ENCODE results near the gene PPP4R4. TPM values are rescaled to one million over a fixed set of nuclear protein-coding genes. Genes with fewer than 3 reads are reported as not detected.
"Not testable (repeated sequence)": the region's sequence is repeated elsewhere in the genome, so short reads cannot be mapped to it uniquely, and the experiment has no call there.

The PPP4R4 gene
- total and polyA plus RNA-seq, 9 donors, result 3.0 to 41.0 (median 14.2) TPM

DNA sequence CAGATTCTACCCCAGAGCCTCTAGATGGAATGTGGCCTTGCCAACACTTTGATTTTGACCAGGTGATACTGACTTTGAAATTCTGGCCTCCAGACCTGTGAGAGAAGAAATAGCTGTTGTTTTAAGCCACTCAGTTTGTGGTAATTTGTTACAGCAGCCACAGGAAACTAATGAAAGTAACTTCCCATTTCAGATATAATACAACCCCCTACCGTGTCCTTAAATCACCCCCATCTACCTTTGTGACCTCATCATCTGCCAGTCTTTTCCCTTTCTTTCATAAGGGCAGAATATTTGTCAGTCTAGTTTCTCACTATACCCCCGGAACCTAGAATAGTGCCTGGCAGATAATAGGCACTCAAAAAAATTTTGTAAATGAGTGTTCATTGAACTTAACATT, 39.6 kb downstream of the PPP4R4 start:
- WGBS, 3 donors, result 48 to 95% (median 91%) methylated on average over 2 of the region's 2 CpGs
- H3K36me3 ChIP-seq, result no peaks in the 10 kb centered on the region
- H3K27me3 ChIP-seq, result no peaks in the 10 kb centered on the region
- H3K4me1 ChIP-seq (ENCODE audit: insufficient read depth), result no peaks in the 10 kb centered on the region
- DNase-seq, result no peak
- intact Hi-C loops (cut with DNase I), result loop anchor here in 1 of 4 donors (5.0 kb wide), 1 partner anchor 1896 kb away; no protein-coding TSS in a partner anchor
- H3K27ac ChIP-seq, result no peak overlapping the region
- no peak for TF ChIP-seq EP300 (IDR thresholded peaks at IDR 0.05)
- TF ChIP-seq, protein P1, sequence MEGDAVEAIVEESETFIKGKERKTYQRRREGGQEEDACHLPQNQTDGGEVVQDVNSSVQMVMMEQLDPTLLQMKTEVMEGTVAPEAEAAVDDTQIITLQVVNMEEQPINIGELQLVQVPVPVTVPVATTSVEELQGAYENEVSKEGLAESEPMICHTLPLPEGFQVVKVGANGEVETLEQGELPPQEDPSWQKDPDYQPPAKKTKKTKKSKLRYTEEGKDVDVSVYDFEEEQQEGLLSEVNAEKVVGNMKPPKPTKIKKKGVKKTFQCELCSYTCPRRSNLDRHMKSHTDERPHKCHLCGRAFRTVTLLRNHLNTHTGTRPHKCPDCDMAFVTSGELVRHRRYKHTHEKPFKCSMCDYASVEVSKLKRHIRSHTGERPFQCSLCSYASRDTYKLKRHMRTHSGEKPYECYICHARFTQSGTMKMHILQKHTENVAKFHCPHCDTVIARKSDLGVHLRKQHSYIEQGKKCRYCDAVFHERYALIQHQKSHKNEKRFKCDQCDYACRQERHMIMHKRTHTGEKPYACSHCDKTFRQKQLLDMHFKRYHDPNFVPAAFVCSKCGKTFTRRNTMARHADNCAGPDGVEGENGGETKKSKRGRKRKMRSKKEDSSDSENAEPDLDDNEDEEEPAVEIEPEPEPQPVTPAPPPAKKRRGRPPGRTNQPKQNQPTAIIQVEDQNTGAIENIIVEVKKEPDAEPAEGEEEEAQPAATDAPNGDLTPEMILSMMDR (IDR thresholded peaks at IDR 0.05), result no peak
- no peak for TF ChIP-seq POLR2A (IDR thresholded peaks at IDR 0.05)
- no peak overlapping the region for H3K4me3 ChIP-seq
- no peaks in the 10 kb centered on the region for H3K9me3 ChIP-seq

DNA sequence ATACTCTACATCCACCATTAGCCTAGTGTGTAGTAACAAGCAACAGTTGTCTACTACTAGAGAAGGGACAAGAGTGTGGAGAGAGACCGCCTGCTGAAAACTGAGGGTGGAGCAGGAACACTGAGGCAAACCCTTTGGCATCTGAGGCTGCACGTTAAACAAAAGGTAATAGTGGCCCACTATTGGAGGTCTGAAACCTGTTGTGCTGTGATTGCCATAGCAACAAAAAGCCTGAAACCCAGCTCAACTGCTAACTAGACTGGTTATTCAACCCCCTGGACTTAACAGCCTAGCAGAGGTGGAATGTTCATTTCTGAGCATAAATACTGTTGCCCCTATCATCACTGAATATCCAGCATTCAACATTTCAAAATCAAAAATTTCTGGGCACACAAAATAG, 43.0 kb downstream of the PPP4R4 start:
- no peaks in the 10 kb centered on the region for H3K4me1 ChIP-seq (ENCODE audit: insufficient read depth)
- H3K27ac ChIP-seq, result no peak overlapping the region
- intact Hi-C loops (cut with DNase I), result no loop called here
- WGBS, 3 donors, result 91 to 98% (median 91%) methylated on average over 2 of the region's 2 CpGs
- no peaks in the 10 kb centered on the region for H3K36me3 ChIP-seq
- no peak overlapping the region for H3K4me3 ChIP-seq
- no peaks in the 10 kb centered on the region for H3K9me3 ChIP-seq
- TF ChIP-seq POLR2A (IDR thresholded peaks at IDR 0.05) (no peak), EP300 (IDR thresholded peaks at IDR 0.05) (no peak)
- TF ChIP-seq, protein P1 (IDR thresholded peaks at IDR 0.05), result no peak
- peaks cover 3% of the 10 kb centered on the region for H3K27me3 ChIP-seq
- DNase-seq, result no peak

DNA sequence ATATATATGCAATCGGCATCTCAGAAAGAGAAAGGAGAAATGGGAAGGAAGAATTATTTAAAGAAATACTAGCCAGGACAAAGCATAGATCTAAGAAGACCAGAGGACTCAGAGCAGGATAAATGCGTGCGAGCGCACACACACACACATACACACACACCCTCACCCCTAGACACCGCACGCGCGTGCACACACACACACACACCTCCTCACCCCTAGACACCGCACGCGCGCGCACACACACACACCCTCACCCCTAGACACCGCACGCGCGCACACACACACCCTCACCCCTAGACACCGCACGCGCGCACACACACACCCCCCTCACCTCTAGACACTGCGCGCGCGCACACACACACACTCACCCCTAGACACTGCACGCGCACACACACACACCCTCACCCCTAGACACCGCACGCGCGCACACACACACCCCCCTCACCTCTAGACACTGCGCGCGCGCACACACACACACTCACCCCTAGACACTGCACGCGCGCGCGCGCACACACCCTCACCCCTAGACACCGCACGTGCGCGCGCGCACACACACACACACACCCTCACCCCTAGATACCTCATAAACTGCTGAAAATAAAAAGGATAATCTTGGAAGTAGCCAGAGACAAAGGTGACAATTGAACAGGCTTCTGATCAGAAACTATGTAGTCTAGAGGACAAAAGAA, 44.2 kb downstream of the PPP4R4 start:
- H3K27me3 ChIP-seq; H3K27ac ChIP-seq; H3K36me3 ChIP-seq; H3K4me3 ChIP-seq; H3K9me3 ChIP-seq; H3K4me1 ChIP-seq (ENCODE audit: insufficient read depth); intact Hi-C loops (cut with DNase I); DNase-seq: not testable (repeated sequence)
- WGBS, 3 donors, result 84 to 89% (median 87%) methylated on average over 47 of the region's 47 CpGs

DNA sequence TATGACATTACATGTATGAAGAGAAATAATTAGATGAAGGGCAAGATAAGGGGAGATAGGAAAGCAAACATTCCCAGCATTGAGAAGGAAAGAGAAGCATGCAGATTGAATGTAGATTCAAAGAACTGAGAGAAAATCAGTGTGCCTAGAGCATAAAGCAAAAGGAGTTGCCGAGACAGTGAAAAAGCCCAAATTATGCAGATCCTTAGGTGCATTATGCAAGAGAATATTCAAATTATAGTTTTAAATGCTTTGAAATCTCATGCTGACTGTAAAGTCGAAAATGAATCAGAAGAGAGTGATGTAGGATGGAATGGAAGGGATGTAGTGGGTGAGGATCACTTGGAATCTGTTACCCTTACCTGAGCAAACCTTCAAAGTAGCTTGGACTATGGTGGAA, 49.9 kb downstream of the PPP4R4 start:
- DNase-seq, result no peak
- Histone ChIP-seq H3K27ac (no peak overlapping the region), H3K4me3 (no peak overlapping the region), H3K27me3 (peaks cover 3% of the 10 kb centered on the region), H3K36me3 (no peaks in the 10 kb centered on the region), H3K4me1 (ENCODE audit: insufficient read depth) (no peaks in the 10 kb centered on the region), H3K9me3 (no peaks in the 10 kb centered on the region)
- no peak for TF ChIP-seq POLR2A (IDR thresholded peaks at IDR 0.05)
- TF ChIP-seq, protein P1 (IDR thresholded peaks at IDR 0.05), result no peak
- no peak for TF ChIP-seq EP300 (IDR thresholded peaks at IDR 0.05)
- intact Hi-C loops (cut with DNase I), result no loop called here
- 87 to 93% (median 93%) methylated on average over 2 of the region's 2 CpGs for WGBS, 3 donors
